K562 (cell line): ENCODE data around the gene SLC7A11.

Experiments used
- SMAD3 ChIP-seq: fragments of 450-650 bp; formaldehyde crosslinking; conservative IDR thresholded peaks from 2 replicates; pipeline ENCODE4 v1.4.0; 2020; ENCODE audit warnings: mild to moderate bottlenecking
- YY1 ChIP-seq, 3 experiments: IDR thresholded peaks; 2 replicates each; pipeline ENCODE4 v1.6.1; 2011; ENCODE audit warnings: low read length in 2 of 3, mild to moderate bottlenecking in 2 of 3, moderate library complexity in 2 of 3, borderline replicate concordance in 1 of 3, control low read depth in 1 of 3, low read depth in 1 of 3; ENCODE audit not compliant: insufficient read depth in 3 of 3, insufficient replicate concordance in 2 of 3, control insufficient read depth in 1 of 3, insufficient read length in 1 of 3; ENCODE audit errors: extremely low read depth in 1 of 3
- ZNF165 ChIP-seq: fragments of 250-450 bp; sonication (Bioruptor Pico); IDR thresholded peaks from 2 replicates; pipeline ENCODE4 v1.4.0; 2020; ENCODE audit warnings: borderline replicate concordance
- TF ChIP-seq, protein P1 (sequence below): sonication (generic); formaldehyde crosslinking; IDR thresholded peaks from 2 replicates; pipeline ENCODE4 v1.8.0; 2022; ENCODE audit warnings: mild to moderate bottlenecking, low read depth, missing genetic modification reagents
- TF ChIP-seq, protein P2 (sequence below): sonication (generic); formaldehyde crosslinking; IDR thresholded peaks from 2 replicates; pipeline ENCODE4 v1.8.1; 2022; ENCODE audit warnings: missing genetic modification reagents
- TF ChIP-seq, protein P3 (sequence below): fragments of 450-650 bp; IDR thresholded peaks from 2 replicates; pipeline ENCODE4 v1.6.1; 2017; ENCODE audit warnings: antibody characterized with exemption, mild to moderate bottlenecking

DNA sequence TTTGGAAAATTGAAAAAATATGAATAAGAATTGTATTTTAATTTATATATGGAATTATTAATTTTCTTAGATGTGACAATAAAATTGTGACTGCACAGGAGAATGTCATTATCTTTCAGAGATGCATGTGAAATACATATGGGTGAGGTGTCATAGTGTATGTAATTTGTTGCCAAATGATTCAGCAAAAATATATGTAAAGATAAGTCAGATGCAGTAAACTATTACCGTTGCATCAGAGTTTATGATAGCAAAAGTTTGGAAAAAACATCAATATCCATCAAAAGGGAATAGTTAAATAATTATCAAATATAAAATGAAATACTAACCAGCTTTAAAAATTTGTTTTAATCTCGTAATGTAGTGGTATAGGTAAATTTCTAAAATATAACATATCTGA is 10.4 kb upstream of the SLC7A11 start:
- no peak for TF ChIP-seq ZNF165 (CRISPR knock-in tag)
- TF ChIP-seq, protein P1, sequence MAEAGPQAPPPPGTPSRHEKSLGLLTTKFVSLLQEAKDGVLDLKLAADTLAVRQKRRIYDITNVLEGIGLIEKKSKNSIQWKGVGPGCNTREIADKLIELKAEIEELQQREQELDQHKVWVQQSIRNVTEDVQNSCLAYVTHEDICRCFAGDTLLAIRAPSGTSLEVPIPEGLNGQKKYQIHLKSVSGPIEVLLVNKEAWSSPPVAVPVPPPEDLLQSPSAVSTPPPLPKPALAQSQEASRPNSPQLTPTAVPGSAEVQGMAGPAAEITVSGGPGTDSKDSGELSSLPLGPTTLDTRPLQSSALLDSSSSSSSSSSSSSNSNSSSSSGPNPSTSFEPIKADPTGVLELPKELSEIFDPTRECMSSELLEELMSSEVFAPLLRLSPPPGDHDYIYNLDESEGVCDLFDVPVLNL (CRISPR knock-in tag): no peak
- no peak for TF ChIP-seq YY1 (IDR thresholded peaks at IDR 0.05; ENCODE audit: borderline replicate concordance in 1 of 3, control insufficient read depth in 1 of 3, extremely low read depth in 1 of 3, insufficient read depth in 3 of 3, insufficient read length in 1 of 3, insufficient replicate concordance in 2 of 3, low read depth in 1 of 3, low read length in 2 of 3)
- TF ChIP-seq, protein P2, sequence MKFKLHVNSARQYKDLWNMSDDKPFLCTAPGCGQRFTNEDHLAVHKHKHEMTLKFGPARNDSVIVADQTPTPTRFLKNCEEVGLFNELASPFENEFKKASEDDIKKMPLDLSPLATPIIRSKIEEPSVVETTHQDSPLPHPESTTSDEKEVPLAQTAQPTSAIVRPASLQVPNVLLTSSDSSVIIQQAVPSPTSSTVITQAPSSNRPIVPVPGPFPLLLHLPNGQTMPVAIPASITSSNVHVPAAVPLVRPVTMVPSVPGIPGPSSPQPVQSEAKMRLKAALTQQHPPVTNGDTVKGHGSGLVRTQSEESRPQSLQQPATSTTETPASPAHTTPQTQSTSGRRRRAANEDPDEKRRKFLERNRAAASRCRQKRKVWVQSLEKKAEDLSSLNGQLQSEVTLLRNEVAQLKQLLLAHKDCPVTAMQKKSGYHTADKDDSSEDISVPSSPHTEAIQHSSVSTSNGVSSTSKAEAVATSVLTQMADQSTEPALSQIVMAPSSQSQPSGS (CRISPR knock-in tag): no peak
- TF ChIP-seq, protein P3, sequence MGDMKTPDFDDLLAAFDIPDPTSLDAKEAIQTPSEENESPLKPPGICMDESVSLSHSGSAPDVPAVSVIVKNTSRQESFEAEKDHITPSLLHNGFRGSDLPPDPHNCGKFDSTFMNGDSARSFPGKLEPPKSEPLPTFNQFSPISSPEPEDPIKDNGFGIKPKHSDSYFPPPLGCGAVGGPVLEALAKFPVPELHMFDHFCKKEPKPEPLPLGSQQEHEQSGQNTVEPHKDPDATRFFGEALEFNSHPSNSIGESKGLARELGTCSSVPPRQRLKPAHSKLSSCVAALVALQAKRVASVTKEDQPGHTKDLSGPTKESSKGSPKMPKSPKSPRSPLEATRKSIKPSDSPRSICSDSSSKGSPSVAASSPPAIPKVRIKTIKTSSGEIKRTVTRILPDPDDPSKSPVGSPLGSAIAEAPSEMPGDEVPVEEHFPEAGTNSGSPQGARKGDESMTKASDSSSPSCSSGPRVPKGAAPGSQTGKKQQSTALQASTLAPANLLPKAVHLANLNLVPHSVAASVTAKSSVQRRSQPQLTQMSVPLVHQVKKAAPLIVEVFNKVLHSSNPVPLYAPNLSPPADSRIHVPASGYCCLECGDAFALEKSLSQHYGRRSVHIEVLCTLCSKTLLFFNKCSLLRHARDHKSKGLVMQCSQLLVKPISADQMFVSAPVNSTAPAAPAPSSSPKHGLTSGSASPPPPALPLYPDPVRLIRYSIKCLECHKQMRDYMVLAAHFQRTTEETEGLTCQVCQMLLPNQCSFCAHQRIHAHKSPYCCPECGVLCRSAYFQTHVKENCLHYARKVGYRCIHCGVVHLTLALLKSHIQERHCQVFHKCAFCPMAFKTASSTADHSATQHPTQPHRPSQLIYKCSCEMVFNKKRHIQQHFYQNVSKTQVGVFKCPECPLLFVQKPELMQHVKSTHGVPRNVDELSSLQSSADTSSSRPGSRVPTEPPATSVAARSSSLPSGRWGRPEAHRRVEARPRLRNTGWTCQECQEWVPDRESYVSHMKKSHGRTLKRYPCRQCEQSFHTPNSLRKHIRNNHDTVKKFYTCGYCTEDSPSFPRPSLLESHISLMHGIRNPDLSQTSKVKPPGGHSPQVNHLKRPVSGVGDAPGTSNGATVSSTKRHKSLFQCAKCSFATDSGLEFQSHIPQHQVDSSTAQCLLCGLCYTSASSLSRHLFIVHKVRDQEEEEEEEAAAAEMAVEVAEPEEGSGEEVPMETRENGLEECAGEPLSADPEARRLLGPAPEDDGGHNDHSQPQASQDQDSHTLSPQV: 0 out of 2 replicates have a peak, but pooled peaks have one; percentile 30
- TF ChIP-seq SMAD3 (CRISPR knock-in tag): no peak
